K562 (cell line): Measurements from ENCODE around the gene KCNIP2. TPM values are rescaled to one million over a fixed set of nuclear protein-coding genes. Genes with fewer than 3 reads are reported as not detected.

Experiments
- ATAC-seq: fragments of 200-7000 bp; cut with Tn5 transposase; 3 replicates; pipeline ENCODE4 v1.9.1; 2020; ENCODE audit warnings: moderate library complexity
- BruUV-seq: library from RNA; stranded (reverse); fragments of 400-500 nt; replicated peaks from 2 replicates; lab custom pipeline; 2021; lab: Mats Ljungman, UMichigan
- CTCF ChIA-PET: fragments of 300-600 bp; formaldehyde crosslinking; extraction: SDS; loops from one replicate; lab custom pipeline; 2021; ENCODE audit warnings: low intra/inter-chr PET ratio; lab: Yijun Ruan, JAX
- POLR2A ChIA-PET: fragments of 300-600, 350-650 bp; sonication (Branson Sonifier 250); formaldehyde crosslinking; extraction: SDS; loops from one replicate; lab custom pipeline; 2021; ENCODE audit warnings: antibody characterized with exemption, inconsistent platforms; lab: Yijun Ruan, JAX
- DNase-seq, 4 experiments: peaks; one replicate each; pipeline versions ENCODE4 v3.0.0 to v3.0.0-alpha.2; 2011 to 2018; ENCODE audit warnings: low spot score in 3 of 4, mixed read lengths in 3 of 4; ENCODE audit errors: extremely low read depth in 1 of 4
- FAIRE-seq: peaks from 2 replicates; lab custom pipeline; 2011; peaks lifted over from hg19 to GRCh38; lab: Jason Lieb, UNC
- H2AFZ ChIP-seq: 2 replicates; pipeline ENCODE4 v1.6.0; 2011; ENCODE audit warnings: low read depth, low read length, control low read depth, inconsistent platforms
- H3K27ac ChIP-seq: fragments of 200-600 bp; 3 replicates; pipeline ENCODE4 v1.8.0; 2011; ENCODE audit warnings: low read depth, mild to moderate bottlenecking, control low read depth, inconsistent platforms, low read length, moderate library complexity, mixed read lengths; ENCODE audit errors: extremely low read depth
- H3K27me3 ChIP-seq, 2 experiments: fragments of 300-600 bp in 1 of 2; 2 replicates in 1 of 2; 3 replicates in 1 of 2; pipeline versions ENCODE4 v1.6.0 to v1.8.0; 2011; ENCODE audit warnings: inconsistent platforms in 2 of 2, low read length in 2 of 2, mild to moderate bottlenecking in 1 of 2, mixed read lengths in 1 of 2, moderate library complexity in 1 of 2; ENCODE audit not compliant: control insufficient read depth in 2 of 2, insufficient read depth in 2 of 2
- H3K36me3 ChIP-seq: fragments of 300-600 bp; 3 replicates; pipeline ENCODE4 v1.8.0; 2011; ENCODE audit warnings: mild to moderate bottlenecking, low read length, inconsistent platforms; ENCODE audit not compliant: control insufficient read depth, insufficient read depth
- H3K4me1 ChIP-seq, 2 experiments: fragments of 200-600 bp in 1 of 2; replicated peaks in 1 of 2; 2 replicates in 1 of 2; 3 replicates in 1 of 2; pipeline versions ENCODE4 v1.5.1 to v1.8.0; 2011; ENCODE audit warnings: inconsistent platforms in 2 of 2, low read length in 2 of 2, mild to moderate bottlenecking in 1 of 2, mixed read lengths in 1 of 2, moderate library complexity in 1 of 2; ENCODE audit not compliant: control insufficient read depth in 2 of 2, insufficient read depth in 2 of 2
- H3K4me2 ChIP-seq: 2 replicates; pipeline ENCODE4 v1.6.1; 2011; ENCODE audit warnings: low read length, control low read depth, inconsistent platforms, mixed read lengths; ENCODE audit not compliant: insufficient read depth
- H3K4me3 ChIP-seq: fragments of 200-600 bp; sonication (generic), shearing (Covaris generic); 2 replicates; pipeline ENCODE4 v1.5.1; 2016; ENCODE audit warnings: control low read depth, inconsistent platforms
- H3K79me2 ChIP-seq: fragments of 200-600 bp; 3 replicates; pipeline ENCODE4 v1.8.0; 2011; ENCODE audit warnings: low read length, inconsistent platforms; ENCODE audit not compliant: control insufficient read depth, insufficient read depth
- H3K9ac ChIP-seq, 2 experiments: 2 replicates each; pipeline versions ENCODE4 v1.6.0 to v1.6.1; 2011; ENCODE audit warnings: low read depth in 2 of 2, low read length in 2 of 2, control low read depth in 1 of 2, inconsistent platforms in 1 of 2, mild to moderate bottlenecking in 1 of 2, mixed read lengths in 1 of 2; ENCODE audit not compliant: insufficient read depth in 1 of 2
- H3K9me1 ChIP-seq: one replicate; pipeline ENCODE4 v1.6.0; 2011; ENCODE audit warnings: inconsistent platforms, mild to moderate bottlenecking, low read length, moderate library complexity; ENCODE audit not compliant: control insufficient read depth, insufficient read depth
- H3K9me3 ChIP-seq: replicated peaks from 2 replicates; pipeline ENCODE4 v1.5.1; 2011; ENCODE audit warnings: low read depth, low read length, inconsistent platforms; ENCODE audit not compliant: control insufficient read depth, insufficient read depth
- H4K20me1 ChIP-seq: replicated peaks from 2 replicates; pipeline ENCODE4 v1.6.1; 2011; ENCODE audit warnings: low read length, inconsistent platforms, mixed read lengths; ENCODE audit not compliant: control insufficient read depth, insufficient read depth
- ATF3 ChIP-seq, 2 experiments: fragments of 450-650 bp in 1 of 2; sonication (generic) in 1 of 2; formaldehyde crosslinking in 1 of 2; IDR thresholded peaks in 1 of 2; conservative IDR thresholded peaks in 1 of 2; 2 replicates each; pipeline versions ENCODE4 v1.6.1 to v1.8.1; 2016 to 2023; ENCODE audit warnings: mild to moderate bottlenecking in 2 of 2, moderate library complexity in 2 of 2, inconsistent platforms in 1 of 2, missing genetic modification reagents in 1 of 2
- CEBPZ ChIP-seq: fragments of 150-350 bp; IDR thresholded peaks from 2 replicates; pipeline ENCODE4 v1.6.1; 2014; ENCODE audit warnings: low read depth, mild to moderate bottlenecking, low read length, borderline replicate concordance
- ELK1 ChIP-seq: sonication (generic); formaldehyde crosslinking; IDR thresholded peaks from 2 replicates; pipeline ENCODE4 v1.8.1; 2022; ENCODE audit warnings: missing genetic modification reagents
- HBP1 ChIP-seq: fragments of 450-650 bp; formaldehyde crosslinking; IDR thresholded peaks from 2 replicates; pipeline ENCODE4 v1.4.0; 2022; ENCODE audit warnings: missing genetic modification characterization
- HCFC1 ChIP-seq: IDR thresholded peaks from 2 replicates; pipeline ENCODE4 v1.6.1; 2012; ENCODE audit warnings: low read depth, low read length, improper control_type of control experiment
- SNRNP70 ChIP-seq: fragments of 200-400 bp; formaldehyde crosslinking; optimal IDR thresholded peaks from 2 replicates; pipeline ENCODE3; 2017; ENCODE audit warnings: low read depth, low read length
- TCF15 ChIP-seq: fragments of 250-450 bp; sonication (Bioruptor Pico); IDR thresholded peaks from 2 replicates; pipeline ENCODE4 v1.8.0; 2022; ENCODE audit warnings: moderate library complexity, mild to moderate bottlenecking, inconsistent platforms
- TCF7L2 ChIP-seq: fragments of 150-350 bp; IDR thresholded peaks from 2 replicates; pipeline ENCODE4 v1.6.1; 2016; ENCODE audit warnings: low read depth, mild to moderate bottlenecking, low read length, moderate library complexity
- WHSC1 ChIP-seq: IDR thresholded peaks from one replicate; pipeline ENCODE4 v1.6.1; 2012; ENCODE audit warnings: low read length, control low read depth, inconsistent platforms
- ZBTB7A ChIP-seq: IDR thresholded peaks from 2 replicates; pipeline ENCODE4 v1.6.1; 2011; ENCODE audit warnings: low read depth, mild to moderate bottlenecking, low read length, moderate library complexity, borderline replicate concordance; ENCODE audit not compliant: control insufficient read depth
- ZC3H11A ChIP-seq: IDR thresholded peaks from 2 replicates; pipeline ENCODE4 v1.6.1; 2012; ENCODE audit warnings: low read depth, low read length, improper control_type of control experiment
- ZNF175 ChIP-seq: fragments of 200-800 bp; sonication (Bioruptor generic); IDR thresholded peaks from 2 replicates; pipeline ENCODE4 v1.6.1; 2016; ENCODE audit warnings: low read depth, mild to moderate bottlenecking, missing genetic modification characterization, missing compliant biosample characterization
- ZNF589 ChIP-seq: fragments of 200-800 bp; sonication (Bioruptor generic); IDR thresholded peaks from 2 replicates; pipeline ENCODE4 v1.6.1; 2016; ENCODE audit warnings: low read depth, missing genetic modification characterization, missing compliant biosample characterization
- WGBS: fragments of 100-300 bp; shearing (Covaris generic); methylation state at CpG from one replicate; pipeline ENCODE4 v1.1.6; 2016; ENCODE audit warnings: low coverage, mixed read lengths; ENCODE audit not compliant: insufficient coverage; ENCODE audit errors: missing lambda C conversion rate; 5-methylcytosine and 5-hydroxymethylcytosine counted together
- in situ Hi-C: fragments of 300-500 bp; cut with MboI; formaldehyde crosslinking; loops from 4 replicates; pipeline ENCODE4 v1.15.0; 2018; ENCODE audit warnings: inconsistent platforms, mixed read lengths
- intact Hi-C: fragments of 100-400 bp; cut with micrococcal nuclease; formaldehyde crosslinking; loops from 2 replicates; pipeline ENCODE4 v1.14.2; 2022
- polyA plus RNA-seq, 8 experiments: library from polyadenylated mRNA; depleted of rRNA in 4 of 8; stranded (reverse) in 5 of 8; unstranded in 3 of 8; fragments of >200 nt; fragmentation: Nextera tagmentation in 2 of 8; fragmentation: Illumina TruSeq in 1 of 8; extraction: Ambion mirVana in 2 of 8; extraction: Trizol in 1 of 8; gene quantifications; 2 replicates each; pipeline versions ENCODE4 v1.2.1 to v1.2.3, GENCODE V29; 2011 to 2014; ENCODE audit warnings: inconsistent platforms in 1 of 8, missing spikeins in 1 of 8
- total RNA-seq, 7 experiments: library from RNA; depleted of rRNA in 6 of 7; stranded (reverse); fragments of >200 nt in 6 of 7; fragmentation: Illumina TruSeq in 2 of 7; extraction: Trizol in 2 of 7; gene quantifications; 2 replicates each; pipeline versions ENCODE4 v1.2.1 to v1.2.3, GENCODE V29; 2011 to 2021; ENCODE audit warnings: low replicate concordance in 1 of 7

The KCNIP2 gene
- total and polyA plus RNA-seq, 9 of the 15 experiments (the other 6 are each of a cell fraction or from before 2014, with no cell fraction given) = 2.5 to 7.6 (median 4.1) TPM

GRCh38 chr10:101886521-101887312, 43.1 kb upstream of the KCNIP2 start:
- BruUV-seq = no TSS peak
- FAIRE-seq = no peak
- intact Hi-C loops = no loop called here
- H3K4me1 ChIP-seq = no peaks in the 10 kb centered on the region
- WGBS = no CpG with 5 or more reads among the region's 1 CpG
- DNase-seq = no peak
- no peak overlapping the region for H3K4me2 ChIP-seq
- no peaks in the 10 kb centered on the region for H3K27me3 ChIP-seq
- H4K20me1 ChIP-seq = no peaks in the 10 kb centered on the region
- H3K9ac ChIP-seq = no peak overlapping the region
- no peaks in the 10 kb centered on the region for H3K9me1 ChIP-seq
- CTCF ChIA-PET = no interaction called here
- ATAC-seq = no peak
- POLR2A ChIA-PET = no interaction called here
- H3K79me2 ChIP-seq = no peaks in the 10 kb centered on the region
- no peaks in the 10 kb centered on the region for H3K9me3 ChIP-seq
- no peaks in the 10 kb centered on the region for H3K36me3 ChIP-seq
- H2AFZ ChIP-seq = no peak overlapping the region
- H3K4me3 ChIP-seq = no peak overlapping the region
- in situ Hi-C loops = no loop called here
- H3K27ac ChIP-seq = no peak overlapping the region
- TF ChIP-seq ELK1 (CRISPR knock-in tag) = no peak
- TF ChIP-seq ZNF589 (CRISPR knock-in tag) = no peak
- TF ChIP-seq SNRNP70 = no peak
- TF ChIP-seq ZC3H11A = no peak
- TF ChIP-seq CEBPZ = no peak
- TF ChIP-seq TCF7L2 = no peak
- no peak for TF ChIP-seq ATF3 (IDR thresholded peaks at IDR 0.05)
- TF ChIP-seq ATF3 (CRISPR knock-in tag; conservative IDR thresholded peaks at IDR 0.05) = no peak
- TF ChIP-seq WHSC1 = no peak
- no peak for TF ChIP-seq HBP1
- TF ChIP-seq HCFC1 = no peak
- no peak for TF ChIP-seq ZNF175
- no peak for TF ChIP-seq TCF15
- TF ChIP-seq ZBTB7A = no peak
